A549 (cell line): Measurements from ENCODE around the gene PTPRG.

ENCODE experiments used
- CBX2 ChIP-seq: fragments of 200-600 bp; sonication (generic); IDR thresholded peaks from 2 replicates; pipeline ENCODE4 v1.6.1; 2016; ENCODE audit warnings: low read depth, mild to moderate bottlenecking, borderline replicate concordance
- CHD2 ChIP-seq: fragments of 150-350 bp; IDR thresholded peaks from 2 replicates; pipeline ENCODE4 v1.6.1; 2014; ENCODE audit warnings: low read length; ENCODE audit not compliant: partially characterized antibody
- HOXA7 ChIP-seq: fragments of 250-450 bp; sonication (Bioruptor Pico); IDR thresholded peaks from 2 replicates; pipeline ENCODE4 v1.5.0; 2020; ENCODE audit warnings: mild to moderate bottlenecking, moderate library complexity
- JUNB ChIP-seq: fragments of >200 bp; sonication (Bioruptor Twin); formaldehyde crosslinking; IDR thresholded peaks from 2 replicates; pipeline ENCODE4 v1.6.1; 2016
- MAFK ChIP-seq: fragments of 450-650 bp; IDR thresholded peaks from 2 replicates; pipeline ENCODE4 v1.6.1; 2014; ENCODE audit not compliant: partially characterized antibody
- POLR2A ChIP-seq: IDR thresholded peaks from 2 replicates; pipeline ENCODE4 v1.6.1; 2012; ENCODE audit warnings: mild to moderate bottlenecking, low read length
- POLR2AphosphoS2 ChIP-seq: conservative IDR thresholded peaks from 2 replicates; pipeline ENCODE4 v1.6.1; 2012; ENCODE audit warnings: low read length, improper control_type of control experiment, inconsistent platforms
- RAD21 ChIP-seq, 2 experiments: fragments of >200 bp in 1 of 2; sonication (Bioruptor Twin) in 1 of 2; formaldehyde crosslinking in 1 of 2; IDR thresholded peaks in 1 of 2; conservative IDR thresholded peaks in 1 of 2; 2 replicates in 1 of 2; 3 replicates in 1 of 2; pipeline ENCODE4 v1.6.1; 2012 to 2018; ENCODE audit warnings: inconsistent platforms in 1 of 2
- RFX5 ChIP-seq: fragments of 450-650 bp; IDR thresholded peaks from 2 replicates; pipeline ENCODE4 v1.7.1; 2014; ENCODE audit warnings: antibody characterized with exemption, mild to moderate bottlenecking, moderate library complexity
- SMC3 ChIP-seq: fragments of >200 bp; sonication (Bioruptor Twin); formaldehyde crosslinking; IDR thresholded peaks from 3 replicates; pipeline ENCODE4 v1.6.1; 2018; ENCODE audit warnings: inconsistent platforms
- TF ChIP-seq, protein P1 (sequence below): fragments of 150-350 bp; IDR thresholded peaks from 2 replicates; pipeline ENCODE4 v1.6.1; 2014; ENCODE audit warnings: low read depth, mild to moderate bottlenecking, low read length
- TF ChIP-seq, protein P2 (sequence below): fragments of >200 bp; sonication (Bioruptor Twin); formaldehyde crosslinking; IDR thresholded peaks from 3 replicates; pipeline ENCODE4 v1.5.1; 2016
- TF ChIP-seq, protein P3 (sequence below): IDR thresholded peaks from 2 replicates; pipeline ENCODE4 v1.6.1; 2012
- TF ChIP-seq, protein P4 (sequence below): fragments of 200-600 bp; sonication (generic); IDR thresholded peaks from 2 replicates; pipeline ENCODE4 v1.6.1; 2016; ENCODE audit warnings: antibody characterized with exemption, mild to moderate bottlenecking, moderate library complexity

DNA sequence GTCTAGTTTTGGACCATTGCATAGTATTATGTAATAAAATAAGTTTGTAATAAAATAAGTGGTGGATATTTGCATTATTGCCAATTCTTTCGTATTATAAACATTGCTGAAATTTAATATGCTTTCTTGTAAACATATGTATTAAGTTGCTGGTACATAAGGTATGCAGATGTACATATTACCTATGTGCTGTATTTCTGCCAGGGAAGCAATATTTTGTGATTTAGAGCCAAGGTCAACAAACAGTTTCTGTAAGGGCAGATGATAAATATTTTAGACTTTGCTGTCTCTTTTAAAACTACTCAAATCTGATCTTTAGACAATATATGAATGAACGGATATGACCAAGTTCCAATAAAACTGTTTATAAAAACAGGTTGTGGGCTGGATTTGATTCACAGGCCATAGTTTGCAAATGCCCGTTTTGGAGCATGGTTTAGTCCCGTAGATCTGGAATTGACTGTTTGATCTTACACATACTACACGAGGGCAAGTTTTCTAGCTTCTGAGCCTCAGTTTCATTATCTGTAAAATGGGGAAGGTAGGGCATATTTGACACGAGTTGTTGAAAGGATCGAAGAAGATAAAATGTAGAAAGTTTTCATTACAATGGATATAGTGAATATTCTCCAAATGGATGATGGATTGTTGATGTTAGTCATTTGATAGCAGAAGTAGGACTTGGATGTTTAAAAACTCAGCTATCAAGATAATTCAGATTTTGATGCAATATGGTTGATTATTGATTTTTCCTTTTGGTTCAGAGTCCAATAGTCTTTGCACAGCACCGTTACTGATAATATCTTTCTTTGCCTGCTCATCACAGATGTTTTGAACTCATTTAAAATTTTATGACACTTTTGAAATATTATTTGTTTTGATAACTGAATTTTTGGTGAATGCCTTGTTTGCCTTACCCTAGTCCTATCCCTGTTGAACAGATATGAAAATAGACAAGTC, 417.4 kb downstream of the PTPRG start:
- TF ChIP-seq, protein P1, sequence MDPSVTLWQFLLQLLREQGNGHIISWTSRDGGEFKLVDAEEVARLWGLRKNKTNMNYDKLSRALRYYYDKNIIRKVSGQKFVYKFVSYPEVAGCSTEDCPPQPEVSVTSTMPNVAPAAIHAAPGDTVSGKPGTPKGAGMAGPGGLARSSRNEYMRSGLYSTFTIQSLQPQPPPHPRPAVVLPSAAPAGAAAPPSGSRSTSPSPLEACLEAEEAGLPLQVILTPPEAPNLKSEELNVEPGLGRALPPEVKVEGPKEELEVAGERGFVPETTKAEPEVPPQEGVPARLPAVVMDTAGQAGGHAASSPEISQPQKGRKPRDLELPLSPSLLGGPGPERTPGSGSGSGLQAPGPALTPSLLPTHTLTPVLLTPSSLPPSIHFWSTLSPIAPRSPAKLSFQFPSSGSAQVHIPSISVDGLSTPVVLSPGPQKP, result no peak
- TF ChIP-seq, protein P2, sequence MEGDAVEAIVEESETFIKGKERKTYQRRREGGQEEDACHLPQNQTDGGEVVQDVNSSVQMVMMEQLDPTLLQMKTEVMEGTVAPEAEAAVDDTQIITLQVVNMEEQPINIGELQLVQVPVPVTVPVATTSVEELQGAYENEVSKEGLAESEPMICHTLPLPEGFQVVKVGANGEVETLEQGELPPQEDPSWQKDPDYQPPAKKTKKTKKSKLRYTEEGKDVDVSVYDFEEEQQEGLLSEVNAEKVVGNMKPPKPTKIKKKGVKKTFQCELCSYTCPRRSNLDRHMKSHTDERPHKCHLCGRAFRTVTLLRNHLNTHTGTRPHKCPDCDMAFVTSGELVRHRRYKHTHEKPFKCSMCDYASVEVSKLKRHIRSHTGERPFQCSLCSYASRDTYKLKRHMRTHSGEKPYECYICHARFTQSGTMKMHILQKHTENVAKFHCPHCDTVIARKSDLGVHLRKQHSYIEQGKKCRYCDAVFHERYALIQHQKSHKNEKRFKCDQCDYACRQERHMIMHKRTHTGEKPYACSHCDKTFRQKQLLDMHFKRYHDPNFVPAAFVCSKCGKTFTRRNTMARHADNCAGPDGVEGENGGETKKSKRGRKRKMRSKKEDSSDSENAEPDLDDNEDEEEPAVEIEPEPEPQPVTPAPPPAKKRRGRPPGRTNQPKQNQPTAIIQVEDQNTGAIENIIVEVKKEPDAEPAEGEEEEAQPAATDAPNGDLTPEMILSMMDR, result no peak
- TF ChIP-seq SMC3, result no peak
- no peak for TF ChIP-seq MAFK
- no peak for TF ChIP-seq POLR2AphosphoS2
- TF ChIP-seq CBX2, result no peak
- no peak for TF ChIP-seq JUNB
- no peak for TF ChIP-seq POLR2A
- TF ChIP-seq, protein P3, sequence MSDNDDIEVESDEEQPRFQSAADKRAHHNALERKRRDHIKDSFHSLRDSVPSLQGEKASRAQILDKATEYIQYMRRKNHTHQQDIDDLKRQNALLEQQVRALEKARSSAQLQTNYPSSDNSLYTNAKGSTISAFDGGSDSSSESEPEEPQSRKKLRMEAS, result no peak
- no peak for TF ChIP-seq RFX5
- TF ChIP-seq RAD21 (conservative IDR thresholded peaks at IDR 0.05 in 1 of 2, IDR thresholded peaks at IDR 0.05 in 1 of 2), result no peak
- no peak for TF ChIP-seq HOXA7 (CRISPR knock-in tag)
- TF ChIP-seq CHD2, result no peak
- TF ChIP-seq, protein P4, sequence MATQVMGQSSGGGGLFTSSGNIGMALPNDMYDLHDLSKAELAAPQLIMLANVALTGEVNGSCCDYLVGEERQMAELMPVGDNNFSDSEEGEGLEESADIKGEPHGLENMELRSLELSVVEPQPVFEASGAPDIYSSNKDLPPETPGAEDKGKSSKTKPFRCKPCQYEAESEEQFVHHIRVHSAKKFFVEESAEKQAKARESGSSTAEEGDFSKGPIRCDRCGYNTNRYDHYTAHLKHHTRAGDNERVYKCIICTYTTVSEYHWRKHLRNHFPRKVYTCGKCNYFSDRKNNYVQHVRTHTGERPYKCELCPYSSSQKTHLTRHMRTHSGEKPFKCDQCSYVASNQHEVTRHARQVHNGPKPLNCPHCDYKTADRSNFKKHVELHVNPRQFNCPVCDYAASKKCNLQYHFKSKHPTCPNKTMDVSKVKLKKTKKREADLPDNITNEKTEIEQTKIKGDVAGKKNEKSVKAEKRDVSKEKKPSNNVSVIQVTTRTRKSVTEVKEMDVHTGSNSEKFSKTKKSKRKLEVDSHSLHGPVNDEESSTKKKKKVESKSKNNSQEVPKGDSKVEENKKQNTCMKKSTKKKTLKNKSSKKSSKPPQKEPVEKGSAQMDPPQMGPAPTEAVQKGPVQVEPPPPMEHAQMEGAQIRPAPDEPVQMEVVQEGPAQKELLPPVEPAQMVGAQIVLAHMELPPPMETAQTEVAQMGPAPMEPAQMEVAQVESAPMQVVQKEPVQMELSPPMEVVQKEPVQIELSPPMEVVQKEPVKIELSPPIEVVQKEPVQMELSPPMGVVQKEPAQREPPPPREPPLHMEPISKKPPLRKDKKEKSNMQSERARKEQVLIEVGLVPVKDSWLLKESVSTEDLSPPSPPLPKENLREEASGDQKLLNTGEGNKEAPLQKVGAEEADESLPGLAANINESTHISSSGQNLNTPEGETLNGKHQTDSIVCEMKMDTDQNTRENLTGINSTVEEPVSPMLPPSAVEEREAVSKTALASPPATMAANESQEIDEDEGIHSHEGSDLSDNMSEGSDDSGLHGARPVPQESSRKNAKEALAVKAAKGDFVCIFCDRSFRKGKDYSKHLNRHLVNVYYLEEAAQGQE, result no peak
